ENCODE results near the gene PARD6B.
"Not testable (repeated sequence)": the region's sequence is repeated elsewhere in the genome, so short reads cannot be mapped to it uniquely, and the experiment has no call there.

Gene PARD6B

DNA sequence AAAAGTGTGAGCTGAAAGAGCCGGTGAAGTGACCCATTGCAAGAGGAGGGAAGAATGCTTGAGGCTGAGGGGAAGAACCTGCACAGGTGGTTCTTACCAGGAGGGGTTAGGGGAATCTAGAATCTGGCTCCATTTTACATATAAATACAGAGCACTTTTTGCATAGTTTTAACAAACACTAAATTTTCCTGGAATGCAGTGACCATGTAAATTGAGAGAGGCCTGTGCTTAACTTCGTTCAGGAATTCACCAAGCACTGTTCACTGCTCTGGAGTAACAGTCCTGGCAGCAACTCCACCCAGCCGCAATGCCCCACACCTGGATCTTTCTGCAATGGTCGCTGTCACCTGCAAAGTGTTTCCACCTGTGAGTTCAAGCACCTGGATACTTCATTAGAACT lies 26.9 kb upstream of the PARD6B start:
- DNase-seq: no peak

DNA sequence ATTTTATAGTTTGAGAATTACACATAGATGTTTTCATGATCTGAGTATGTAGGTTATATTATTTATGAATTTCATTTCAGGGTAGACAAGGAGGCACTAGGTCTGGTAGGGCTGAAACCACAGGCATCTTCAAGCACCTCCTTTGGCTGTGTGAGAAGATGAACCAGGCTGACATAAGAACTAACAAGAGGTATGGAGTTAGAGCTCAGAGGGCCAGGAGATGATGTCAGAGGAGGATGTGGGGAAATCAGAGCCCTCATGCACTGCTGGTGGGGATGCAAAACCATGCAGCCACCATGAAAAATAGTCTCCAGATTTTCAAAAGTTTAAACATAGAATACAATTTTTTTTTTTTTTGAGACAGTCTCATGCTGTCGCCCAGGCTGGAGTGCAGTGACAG lies 26.4 kb upstream of the PARD6B start:
- DNase-seq: no peak

DNA sequence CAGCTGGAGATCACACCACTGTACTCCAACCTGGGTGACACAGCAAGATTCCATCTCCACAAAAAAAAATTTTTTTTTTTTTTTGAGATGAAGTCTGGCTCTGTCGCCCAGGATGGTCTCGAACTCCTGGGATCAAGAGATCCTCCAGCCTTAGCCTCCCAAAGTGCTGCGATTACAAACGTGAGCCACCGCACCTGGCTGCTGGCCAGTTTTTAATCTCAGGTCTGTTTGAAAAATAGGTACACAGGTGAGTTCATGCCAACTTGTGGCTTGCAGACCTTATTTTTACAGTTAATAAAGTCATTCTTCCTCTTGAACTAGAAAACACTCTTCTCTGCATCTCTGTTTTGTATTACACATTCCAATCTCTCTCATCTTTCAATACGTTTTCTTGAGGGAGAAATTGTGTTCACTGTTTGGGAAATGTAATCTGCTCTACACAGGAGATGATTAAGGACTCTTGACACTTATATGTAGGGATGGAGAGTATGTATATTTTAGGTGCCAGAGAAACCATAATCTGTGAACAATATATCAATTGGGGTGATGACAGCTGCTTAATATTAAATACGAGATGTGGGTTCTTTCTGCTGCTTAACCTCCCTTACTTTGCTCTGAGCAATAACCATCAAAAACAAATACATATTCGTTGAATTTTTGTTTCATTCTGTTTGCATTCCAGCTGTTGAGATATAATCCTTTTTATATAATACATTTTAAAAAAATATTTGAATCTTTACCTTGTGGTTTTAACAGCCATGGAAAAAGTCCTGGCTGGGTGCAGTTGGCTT lies 22.3 kb upstream of the PARD6B start:
- no peak for DNase-seq

DNA sequence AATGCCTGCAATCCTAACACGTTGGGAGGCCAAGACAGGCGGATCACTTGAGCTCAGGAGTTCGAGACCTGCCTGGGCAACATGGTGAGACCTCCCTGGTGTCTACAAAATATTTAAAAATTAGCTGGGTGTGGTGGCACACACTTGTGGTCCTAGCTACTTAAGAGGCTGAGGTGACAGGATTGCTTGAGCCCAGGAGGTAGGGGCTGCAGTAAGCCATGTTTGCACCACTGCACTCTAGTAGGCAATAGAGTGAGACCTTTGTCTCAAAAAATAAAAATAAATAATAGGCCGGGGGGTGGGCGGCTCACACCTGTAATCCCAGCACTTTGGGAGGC lies 21.8 kb upstream of the PARD6B start:
- no peak for DNase-seq

DNA sequence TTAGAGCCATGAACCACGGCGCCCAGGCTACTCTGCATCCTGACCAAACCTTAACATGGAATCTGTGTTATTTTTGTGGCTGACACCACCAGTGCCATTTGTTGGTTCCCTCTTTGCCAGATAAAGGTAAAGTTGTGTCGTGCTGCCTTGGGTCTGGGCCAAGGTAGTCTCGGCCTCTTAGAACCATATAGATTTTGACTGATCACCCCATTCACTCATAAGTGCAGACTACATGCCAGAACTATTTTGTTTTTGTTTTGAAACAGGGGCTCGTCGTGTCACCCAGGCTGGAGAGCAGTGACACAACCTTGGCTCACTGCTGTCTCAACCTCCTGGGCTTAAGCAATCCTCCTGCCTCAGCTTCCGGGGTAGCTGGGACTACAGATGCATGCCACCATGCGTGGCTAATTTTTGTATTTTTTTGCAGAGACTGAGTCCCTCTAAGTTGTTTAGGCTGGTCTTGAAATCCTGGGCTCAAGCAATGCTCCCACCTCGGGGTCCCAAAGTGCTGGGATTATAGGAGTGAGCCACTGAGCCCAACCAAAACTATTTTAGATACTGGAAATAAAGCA lies 20.8 kb upstream of the PARD6B start:
- no peak for DNase-seq

DNA sequence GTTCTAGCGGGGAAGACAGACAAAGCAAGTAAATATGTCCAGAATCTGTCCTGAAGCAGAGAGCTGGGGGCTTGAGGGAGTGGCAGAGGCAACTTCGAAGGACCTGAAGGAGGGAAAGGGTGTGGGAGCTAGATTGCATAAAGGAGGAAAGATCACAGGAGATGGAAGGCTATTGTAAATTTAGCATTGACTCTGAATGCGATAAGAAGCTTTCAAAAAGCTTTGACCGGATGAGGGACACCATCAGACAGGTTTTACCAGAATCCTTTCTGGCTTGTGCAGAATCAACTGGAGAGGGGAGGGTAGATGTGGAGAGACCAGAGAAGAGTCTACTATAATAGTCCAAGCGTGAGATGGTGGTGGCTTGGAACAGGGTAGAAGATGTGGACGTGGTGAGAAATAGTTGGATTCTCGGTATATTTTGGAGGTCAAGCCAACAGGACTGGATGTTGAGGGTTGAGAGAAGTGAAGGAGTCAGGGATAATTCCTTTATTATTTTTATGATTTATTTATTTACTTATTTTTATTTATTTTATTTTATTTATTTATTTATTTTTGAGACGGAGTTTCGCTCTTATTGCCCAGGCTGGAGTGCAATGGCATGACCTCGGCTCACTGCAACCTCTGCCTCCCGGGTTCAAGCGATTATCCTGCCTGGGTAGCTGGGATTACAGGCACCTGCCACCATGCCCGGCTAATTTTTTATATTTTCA lies 20.1 kb upstream of the PARD6B start:
- no peak for DNase-seq

DNA sequence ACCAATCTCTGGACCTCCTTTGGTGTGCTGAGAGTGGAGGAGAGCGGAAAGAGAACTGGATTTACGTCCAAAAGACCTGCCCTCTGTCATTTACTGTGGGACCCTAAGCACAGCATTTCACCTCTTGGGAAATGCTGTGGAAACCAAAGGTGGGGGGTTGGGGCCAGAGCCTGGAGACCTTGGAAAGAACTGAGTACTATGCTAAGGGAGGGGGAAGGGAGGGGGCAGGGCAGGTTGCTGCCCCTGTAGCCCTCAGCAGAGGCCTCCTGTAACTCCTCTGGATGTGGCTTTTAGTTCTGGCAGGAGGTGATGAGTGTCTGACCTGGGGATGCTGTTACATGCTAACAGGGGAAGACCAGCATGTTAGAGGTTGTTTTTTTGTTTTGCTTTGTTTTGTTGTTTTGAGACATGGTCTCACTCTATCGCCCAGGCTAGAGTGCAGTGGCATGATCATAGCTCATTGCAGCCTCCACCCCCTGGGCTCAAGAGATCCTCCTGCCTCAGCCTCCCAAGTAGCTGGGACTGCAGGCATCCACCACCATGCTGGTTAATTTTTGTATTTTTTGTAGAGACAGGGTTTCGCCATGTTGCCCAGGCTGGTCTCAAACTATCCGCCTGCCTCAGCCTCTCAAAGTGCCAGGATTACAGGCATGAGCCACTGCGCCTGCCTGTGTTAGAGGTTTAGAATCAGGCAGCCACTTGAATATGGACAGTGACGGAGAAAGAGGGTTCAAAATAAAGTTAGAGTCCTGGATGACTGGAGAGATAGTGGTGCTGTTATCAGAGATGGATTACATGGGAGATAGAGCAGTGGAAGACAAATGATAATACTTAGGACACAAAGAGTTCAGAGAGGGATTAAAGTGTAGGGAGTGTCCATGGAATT lies 18.4 kb upstream of the PARD6B start:
- DNase-seq: no peak

DNA sequence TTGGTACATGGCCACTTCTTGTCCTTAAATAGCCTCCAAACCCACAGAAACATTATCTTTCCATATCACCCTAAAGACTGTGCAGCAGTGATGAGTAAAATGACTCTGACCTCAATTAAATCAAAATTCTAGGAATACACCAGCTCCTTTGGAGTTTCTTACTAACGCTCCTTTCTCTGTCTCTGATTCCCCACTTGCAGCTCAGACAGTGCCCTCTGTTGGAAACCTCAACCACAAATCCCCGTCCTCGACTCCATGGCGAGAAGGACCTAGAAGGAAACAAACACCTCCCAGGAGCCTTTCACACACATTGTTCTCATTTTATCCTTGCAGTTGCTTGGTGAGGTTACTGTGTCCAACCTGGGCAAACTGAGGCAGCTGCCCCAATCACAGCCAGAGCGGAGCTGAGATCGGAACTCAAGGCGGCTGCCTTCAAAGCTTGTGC lies 17.7 kb upstream of the PARD6B start:
- DNase-seq: no peak

DNA sequence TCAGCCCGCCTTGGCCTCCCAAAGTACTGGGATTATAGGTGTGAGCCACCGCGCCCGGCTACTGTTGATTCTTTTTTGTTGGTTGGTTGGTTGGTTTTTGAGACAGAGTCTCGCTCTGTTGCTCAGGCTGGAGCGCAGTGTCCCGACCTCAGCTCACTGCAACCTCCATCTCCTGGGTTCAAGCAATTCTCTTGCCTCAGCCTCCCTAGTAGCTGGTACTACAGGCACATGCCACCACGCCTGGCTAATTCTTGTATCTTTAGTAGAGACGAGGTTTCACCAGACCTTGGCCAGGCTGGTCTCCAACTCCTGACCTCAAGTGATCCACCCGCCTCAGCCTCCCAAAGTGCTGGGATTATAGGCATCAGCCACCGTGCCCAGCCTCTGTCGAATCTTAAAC lies 17.0 kb upstream of the PARD6B start:
- not testable (repeated sequence) for DNase-seq

DNA sequence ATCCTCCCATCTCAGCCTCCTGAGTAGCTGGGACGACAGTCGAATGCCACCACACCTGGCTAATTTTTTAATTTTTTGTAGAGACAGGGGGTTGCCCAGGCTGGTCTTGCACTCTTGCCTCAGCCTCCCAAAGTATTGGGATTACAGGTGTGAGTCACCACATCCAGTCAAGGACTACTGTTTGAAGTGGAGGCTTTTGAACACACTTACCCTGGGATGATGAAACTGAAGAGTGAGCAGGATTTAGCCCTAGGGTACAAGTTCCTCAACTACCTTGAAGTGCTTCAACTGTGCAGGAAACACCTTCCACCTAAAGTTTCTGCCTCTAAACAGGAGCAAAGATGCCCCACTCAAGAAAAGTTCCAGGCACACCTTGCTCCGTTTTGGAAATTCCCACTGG lies 15.7 kb upstream of the PARD6B start:
- DNase-seq: no peak

DNA sequence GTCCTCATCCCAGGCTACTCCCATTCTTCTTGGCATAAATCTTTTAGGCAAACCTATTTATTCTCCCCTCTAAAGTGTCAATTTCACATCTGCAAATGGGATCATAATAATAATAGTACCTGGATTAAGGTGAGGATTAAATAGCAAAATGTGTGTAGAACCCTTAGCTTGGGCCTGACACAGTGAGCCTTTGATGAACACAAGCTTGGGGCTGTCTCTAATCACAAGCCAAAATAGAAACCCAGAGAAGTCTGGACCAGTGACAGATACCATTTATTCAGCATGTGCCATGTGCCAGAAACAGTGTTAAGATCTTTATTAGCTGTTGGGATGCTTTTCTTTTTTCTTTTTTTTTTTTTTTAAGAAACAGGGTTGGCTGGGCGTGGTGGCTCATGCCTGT lies 14.9 kb upstream of the PARD6B start:
- no peak for DNase-seq

DNA sequence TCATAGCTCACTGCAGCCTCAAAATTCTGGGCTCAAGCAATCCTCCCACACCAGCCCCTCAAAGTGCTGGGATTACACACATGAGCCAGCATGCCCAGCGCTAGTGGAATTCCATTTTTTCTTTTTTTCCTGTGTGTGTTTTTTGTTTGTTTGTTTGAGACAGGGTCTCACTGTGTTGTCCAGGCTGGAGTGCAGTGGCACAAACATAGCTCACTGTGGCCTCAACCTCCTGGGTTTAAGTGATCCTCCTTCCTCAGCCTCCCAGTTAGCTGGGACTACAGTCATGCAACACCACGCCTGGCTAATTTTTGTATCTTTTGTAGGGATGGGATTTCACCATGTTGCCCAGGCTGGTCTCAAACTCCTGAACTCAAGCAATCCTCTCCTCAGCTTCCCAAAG lies 14.1 kb upstream of the PARD6B start:
- DNase-seq: no peak

DNA sequence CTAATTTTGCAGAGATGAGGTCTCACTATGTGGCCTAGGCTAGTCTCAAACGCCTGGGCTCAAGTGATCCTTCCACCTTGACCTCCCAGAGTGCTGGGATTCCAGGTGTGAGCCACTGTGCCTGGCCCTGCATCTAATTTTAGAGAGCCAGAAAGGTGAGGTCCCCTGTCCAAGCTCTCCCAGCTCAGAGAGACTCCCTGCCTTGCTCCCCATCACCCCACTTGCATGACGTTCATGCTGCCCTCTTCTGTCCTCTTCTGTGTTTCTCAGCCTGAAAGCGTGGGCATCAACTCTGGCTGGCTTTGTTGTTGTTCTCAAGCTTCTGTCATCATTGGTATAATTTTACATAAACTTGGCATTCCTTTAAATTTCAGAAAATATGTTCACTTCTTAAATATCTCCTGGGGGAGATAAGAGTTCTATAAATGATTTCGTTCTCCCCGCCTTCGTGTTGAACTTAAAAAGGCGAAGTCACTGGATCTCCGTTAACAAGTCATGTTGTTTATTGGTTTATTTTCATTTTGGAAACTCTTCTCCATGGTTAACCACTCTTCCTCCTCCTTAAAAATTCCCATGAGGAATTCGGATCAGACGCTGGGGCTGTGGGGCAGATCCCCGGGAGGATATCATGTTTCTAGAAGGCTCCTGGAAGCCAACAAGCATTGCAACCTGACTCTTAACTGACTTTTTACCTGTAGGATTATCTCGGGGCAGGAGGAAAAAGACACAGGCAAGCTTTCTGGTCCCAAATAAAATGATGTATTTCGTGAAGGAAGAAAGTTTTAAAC lies 13.2 kb upstream of the PARD6B start:
- no peak for DNase-seq

DNA sequence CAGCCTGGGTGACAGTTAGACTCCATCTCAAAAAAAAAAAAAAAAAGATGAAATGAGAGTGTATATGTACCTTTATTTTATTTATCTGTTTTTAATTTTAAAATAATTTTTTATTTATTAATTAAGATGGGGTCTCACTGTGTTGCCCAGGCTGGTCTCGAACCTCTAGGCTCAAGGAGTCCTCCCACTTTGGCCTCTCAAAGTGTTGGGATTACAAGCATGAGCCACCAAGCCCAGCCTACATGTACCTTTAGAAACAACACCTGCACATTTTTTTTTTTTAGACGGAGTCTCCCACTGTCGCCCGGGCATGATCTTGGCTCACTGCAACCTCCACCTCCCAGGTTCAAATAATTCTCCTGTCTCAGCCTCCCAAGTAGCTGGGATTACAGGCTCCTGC lies 12.1 kb upstream of the PARD6B start:
- no peak for DNase-seq

DNA sequence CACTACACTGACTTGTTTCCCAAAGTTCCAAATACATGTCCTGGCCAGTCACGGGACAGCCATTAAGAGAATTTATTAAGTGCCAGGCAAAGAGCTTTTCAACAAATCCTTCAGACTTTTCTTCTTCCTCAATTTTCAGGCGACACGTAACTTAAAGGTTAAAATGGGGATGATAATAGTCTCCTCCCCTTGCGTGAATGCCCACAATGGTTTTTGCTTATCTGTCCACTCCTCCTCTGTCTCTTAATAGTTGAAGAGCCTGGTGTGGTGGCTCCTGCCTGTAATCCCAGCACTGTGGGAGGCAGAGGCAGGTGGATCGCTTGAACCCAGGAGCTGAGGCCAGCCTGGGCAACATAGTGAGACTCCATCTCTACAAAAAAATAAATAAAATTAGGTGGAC lies 11.4 kb upstream of the PARD6B start:
- DNase-seq: no peak

DNA sequence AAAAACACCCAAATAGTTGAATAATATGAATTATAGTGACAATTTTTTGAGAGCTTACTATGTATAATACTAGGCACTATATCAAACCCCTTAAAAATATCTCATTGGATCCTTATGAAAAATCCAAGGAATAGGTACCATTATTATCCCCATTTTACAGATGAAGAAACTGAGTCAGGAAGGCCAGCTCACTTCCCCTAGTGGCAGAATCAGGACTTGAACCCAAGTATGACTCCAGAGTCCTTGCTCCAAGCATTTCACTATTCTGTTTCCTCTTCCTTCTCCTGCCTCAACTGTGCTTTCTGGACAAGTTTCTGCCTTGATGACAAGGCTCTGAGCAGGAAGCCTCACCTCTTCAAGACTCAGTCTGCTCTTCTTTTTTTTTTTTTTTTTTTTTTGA lies 10.8 kb upstream of the PARD6B start:
- no peak for DNase-seq

DNA sequence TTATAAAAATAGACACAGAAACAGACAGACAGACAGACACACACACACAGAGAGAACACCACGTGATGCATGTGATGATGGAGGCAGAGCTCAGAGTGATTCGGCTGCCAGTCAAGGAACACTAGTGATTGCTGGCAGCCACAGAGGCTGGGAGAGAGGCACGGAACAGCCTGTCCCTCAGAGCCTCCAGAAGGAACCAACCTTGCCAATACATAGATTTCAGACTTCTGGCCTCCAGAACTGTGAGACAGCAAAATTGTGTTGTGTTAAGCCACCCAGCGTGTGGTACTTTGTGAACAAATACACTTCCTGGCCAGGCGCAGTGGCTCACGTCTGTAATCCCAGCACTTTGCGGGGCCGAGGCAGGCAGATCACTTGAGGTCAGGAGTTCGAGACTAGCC lies 9.5 kb upstream of the PARD6B start:
- DNase-seq: no peak

DNA sequence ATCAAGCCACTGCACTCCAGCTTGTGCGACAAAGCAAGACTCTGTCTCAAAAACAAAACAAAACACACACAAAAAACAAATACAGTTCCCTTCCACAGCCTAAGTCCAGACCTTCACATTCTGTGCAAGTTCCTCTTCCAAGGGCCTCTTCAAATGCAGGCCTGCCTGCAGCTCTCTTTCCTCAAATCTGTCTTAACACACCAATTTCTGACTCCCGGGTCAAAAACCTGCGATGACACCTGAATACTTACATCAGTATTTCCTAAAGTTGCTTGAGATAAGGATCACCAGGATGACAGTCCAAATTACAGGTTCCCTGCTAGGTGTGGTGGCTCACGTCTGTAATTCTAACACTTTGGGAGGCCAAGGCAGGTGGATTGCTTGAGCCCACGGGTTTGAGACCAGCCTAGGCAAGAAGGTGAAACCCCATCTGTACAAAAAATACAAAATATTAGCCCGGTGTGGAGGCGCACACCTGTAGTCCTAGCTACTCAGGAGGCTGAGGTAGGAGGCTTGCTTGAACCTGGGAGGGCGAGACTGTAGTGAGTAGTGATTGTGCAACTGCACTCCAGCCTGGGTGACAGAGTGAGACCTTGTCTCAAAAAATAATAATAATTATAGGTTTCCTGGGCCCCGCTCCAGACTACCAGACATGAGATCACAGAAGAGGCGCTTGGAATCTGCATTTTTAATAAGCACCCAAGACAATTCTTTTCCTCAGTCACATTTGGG lies 8.8 kb upstream of the PARD6B start:
- no peak for DNase-seq

DNA sequence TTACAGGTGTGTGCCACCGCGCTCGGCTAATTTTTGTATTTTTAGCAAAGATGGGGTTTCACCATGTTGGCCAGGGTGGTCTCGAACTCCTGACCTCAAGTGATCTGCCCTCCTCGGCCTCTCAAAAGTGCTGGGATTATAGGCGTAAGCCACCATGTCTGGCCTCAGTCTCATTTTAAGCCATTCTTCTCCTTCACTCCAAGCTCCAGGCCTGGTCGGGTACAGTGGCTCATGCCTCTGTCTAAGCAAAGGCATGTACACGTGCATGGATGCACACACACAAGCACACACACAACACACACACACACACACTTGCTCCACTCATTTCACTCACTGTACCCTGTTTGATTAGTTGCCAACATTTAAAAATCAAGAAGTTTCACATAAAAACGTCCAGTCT lies 7.7 kb upstream of the PARD6B start:
- no peak for DNase-seq

DNA sequence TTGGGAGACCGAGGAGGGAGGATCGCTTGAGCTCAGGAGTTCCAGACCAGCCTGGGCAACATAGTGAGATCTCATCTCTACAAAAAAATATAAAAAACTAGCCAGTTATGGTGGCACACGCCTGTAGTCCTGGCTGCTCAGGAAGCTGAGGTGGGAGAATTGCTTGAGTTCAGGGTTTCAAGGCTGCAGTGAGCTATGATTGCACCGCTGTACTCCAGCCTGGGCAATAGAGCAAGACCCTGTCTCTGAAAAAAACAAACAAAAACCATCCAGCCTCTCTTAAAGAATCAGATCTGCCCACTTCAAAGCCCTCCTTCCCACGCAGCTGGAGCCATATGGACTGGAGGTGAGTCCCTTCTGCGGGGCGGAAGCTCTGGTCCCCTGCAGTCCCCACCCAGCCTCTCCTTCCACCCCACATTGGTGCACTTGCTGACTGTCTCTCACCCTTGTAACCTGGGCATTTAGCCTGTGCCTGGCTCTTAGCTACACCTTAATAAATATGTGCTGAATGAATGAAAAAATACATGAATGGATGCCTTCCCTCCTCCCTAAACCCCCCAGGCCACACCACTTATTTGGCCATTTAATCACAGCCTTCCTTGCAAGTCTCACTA lies 7.2 kb upstream of the PARD6B start:
- DNase-seq: no peak
